Skeletal muscle cell (primary cell): ENCODE measurements around the gene TMEM131L.
A peak's percentile ranks its signal among the peaks of the same experiment; 100 is the strongest.
"Not testable (repeated sequence)": the region's sequence is repeated elsewhere in the genome, so short reads cannot be mapped to it uniquely, and the experiment has no call there.

Experiments used
- DNase-seq: peaks from one replicate; pipeline ENCODE4 v3.0.0-alpha.2; 2010; ENCODE audit warnings: low read depth
- H3K4me3 ChIP-seq: 2 replicates; pipeline ENCODE4 v1.5.1; 2011; ENCODE audit warnings: low read depth, mild to moderate bottlenecking, control low read depth, low read length, moderate library complexity

Gene TMEM131L

GRCh38 chr4:153531976-153532626, 65.9 kb downstream of the TMEM131L start:
- H3K4me3 ChIP-seq = no peak overlapping the region
- no peak for DNase-seq

GRCh38 chr4:153532636-153533035, 66.5 kb downstream of the TMEM131L start:
- H3K4me3 ChIP-seq = no peak overlapping the region
- DNase-seq = no peak

GRCh38 chr4:153533387-153533786, 67.2 kb downstream of the TMEM131L start:
- H3K4me3 ChIP-seq = no peak overlapping the region
- DNase-seq = no peak

GRCh38 chr4:153534792-153535629, 68.9 kb downstream of the TMEM131L start:
- no peak for DNase-seq
- H3K4me3 ChIP-seq = no peak overlapping the region

- DNase-seq = no peak
Observed at GRCh38 chr4:153535772-153536513, 69.8 kb downstream of the TMEM131L start.

GRCh38 chr4:153537493-153537960, 71.4 kb downstream of the TMEM131L start:
- no peak for DNase-seq
- H3K4me3 ChIP-seq = no peak overlapping the region

More at GRCh38 chr4:153535772-153536513, 69.8 kb downstream of the TMEM131L start:
- H3K4me3 ChIP-seq = no peak overlapping the region

GRCh38 chr4:153538487-153539357, 72.6 kb downstream of the TMEM131L start:
- H3K4me3 ChIP-seq = peak overlapping the region; percentile 30
- no peak for DNase-seq

- no peak overlapping the region for H3K4me3 ChIP-seq
- DNase-seq = no peak
Observed at GRCh38 chr4:153539422-153539821, 73.3 kb downstream of the TMEM131L start.

GRCh38 chr4:153541456-153542096, 75.4 kb downstream of the TMEM131L start:
- peak; percentile 92 for DNase-seq
- no peak overlapping the region for H3K4me3 ChIP-seq

GRCh38 chr4:153542131-153542530, 76.0 kb downstream of the TMEM131L start:
- DNase-seq = no peak
- no peak overlapping the region for H3K4me3 ChIP-seq

GRCh38 chr4:153542834-153543233, 76.7 kb downstream of the TMEM131L start:
- no peak overlapping the region for H3K4me3 ChIP-seq
- DNase-seq = no peak

- no peak overlapping the region for H3K4me3 ChIP-seq
- no peak for DNase-seq
Observed at GRCh38 chr4:153543351-153543750, 77.2 kb downstream of the TMEM131L start.

- no peak for DNase-seq
- H3K4me3 ChIP-seq = no peak overlapping the region
Observed at GRCh38 chr4:153545822-153546221, 79.7 kb downstream of the TMEM131L start.

GRCh38 chr4:153546280-153546679, 80.1 kb downstream of the TMEM131L start:
- no peak for DNase-seq
- no peak overlapping the region for H3K4me3 ChIP-seq

GRCh38 chr4:153547520-153547919, 81.4 kb downstream of the TMEM131L start:
- no peak overlapping the region for H3K4me3 ChIP-seq

GRCh38 chr4:153548907-153549306, 82.7 kb downstream of the TMEM131L start:
- H3K4me3 ChIP-seq = not testable (repeated sequence)

More at GRCh38 chr4:153547520-153547919, 81.4 kb downstream of the TMEM131L start:
- no peak for DNase-seq

GRCh38 chr4:153549405-153549804, 83.2 kb downstream of the TMEM131L start:
- DNase-seq = no peak
- H3K4me3 ChIP-seq = no peak overlapping the region

More at GRCh38 chr4:153548907-153549306, 82.7 kb downstream of the TMEM131L start:
- not testable (repeated sequence) for DNase-seq

GRCh38 chr4:153553155-153553818, 87.1 kb downstream of the TMEM131L start:
- no peak for DNase-seq
- no peak overlapping the region for H3K4me3 ChIP-seq
